ENCODE measurements around the gene THOC6. TPM values are rescaled to one million over a fixed set of nuclear protein-coding genes. Genes with fewer than 3 reads are reported as not detected.

THOC6 gene
- total and polyA plus RNA-seq, 9 of the 15 experiments (the other 6 are each of a cell fraction or from before 2014, with no cell fraction given): 2.5 to 65.4 (median 42.3) TPM

- TF ChIP-seq ZBTB49 (CRISPR knock-in tag; IDR thresholded peaks at IDR 0.05; ENCODE audit: borderline replicate concordance) (no peak), PHF20 (IDR thresholded peaks at IDR 0.05; ENCODE audit: partially characterized antibody) (no peak), POLR2AphosphoS2 (IDR thresholded peaks at IDR 0.05; ENCODE audit: low read length) (no peak), GABPB1 (CRISPR knock-in tag; IDR thresholded peaks at IDR 0.05) (peak; percentile 51; the same call in 1 of the 2 replicates), MTA2 (IDR thresholded peaks at IDR 0.05; ENCODE audit: low read depth) (no peak), GATAD2B (IDR thresholded peaks at IDR 0.05; ENCODE audit: borderline replicate concordance) (peak; percentile 58; the same call in 1 of the 2 replicates), SNRNP70 (optimal IDR thresholded peaks at IDR 0.05; ENCODE audit: low read depth, low read length) (no peak), ADNP (tag; IDR thresholded peaks at IDR 0.05) (no peak), SMAD1 (IDR thresholded peaks at IDR 0.05; ENCODE audit: low read depth, low read length, partially characterized antibody) (peak; percentile 87), ELK1 (CRISPR knock-in tag; IDR thresholded peaks at IDR 0.05) (no peak), PTTG1 (tag; IDR thresholded peaks at IDR 0.05; ENCODE audit: low read depth) (no peak), MECOM (CRISPR knock-in tag; IDR thresholded peaks at IDR 0.05) (no peak), ARID4B (CRISPR knock-in tag; IDR thresholded peaks at IDR 0.05) (no peak), ZNF395 (CRISPR knock-in tag; IDR thresholded peaks at IDR 0.05) (no peak), NFXL1 (CRISPR knock-in tag; IDR thresholded peaks at IDR 0.05) (no peak), ZNF57 (CRISPR knock-in tag; IDR thresholded peaks at IDR 0.05) (no peak), ZFX (CRISPR knock-in tag; IDR thresholded peaks at IDR 0.05) (no peak), KDM1A (IDR thresholded peaks at IDR 0.05) (no peak), ZBTB5 (IDR thresholded peaks at IDR 0.05) (no peak)
Observed at GRCh38 chr16:3020247-3020603, 3.6 kb upstream of the THOC6 start, which contains the start of gene TNFRSF12A (continued).

All from K562 (cell line).